Testis (tissue), 3 donors: Measurements from ENCODE around the gene CARM1. TPM values are rescaled to one million over a fixed set of nuclear protein-coding genes. Genes with fewer than 3 reads are reported as not detected.

Experiments
- DNase-seq: peaks from one replicate; pipeline ENCODE4 v3.0.0-alpha.2; 2019
- H3K27ac ChIP-seq, 2 donors: fragments of 200-600 bp; sonication (generic); one replicate each; pipeline ENCODE4 v1.5.1; 2019
- H3K27me3 ChIP-seq: fragments of 200-600 bp; sonication (generic); one replicate; pipeline ENCODE4 v1.5.1; 2019
- H3K36me3 ChIP-seq: fragments of 200-600 bp; sonication (generic); one replicate; pipeline ENCODE4 v1.5.1; 2017; ENCODE audit warnings: low read depth; ENCODE audit errors: missing control alignments
- H3K4me1 ChIP-seq: fragments of 200-600 bp; sonication (generic); one replicate; pipeline ENCODE4 v1.5.1; 2019
- H3K4me3 ChIP-seq, 2 donors: fragments of 200-600 bp; sonication (generic); one replicate each; pipeline ENCODE4 v1.5.1; 2017 to 2019
- H3K9me3 ChIP-seq: fragments of 200-600 bp; sonication (generic); one replicate; pipeline ENCODE4 v1.5.1; 2017
- POLR2A ChIP-seq: fragments of 450-650 bp; IDR thresholded peaks from one replicate; pipeline ENCODE4 v1.6.1; 2017; ENCODE audit warnings: antibody characterized with exemption, mild to moderate bottlenecking, moderate library complexity
- whole genome bisulfite sequencing, 2 donors: methylation state at CpG; one replicate each; pipeline ENCODE4 v1.1.5; 2018; 5-methylcytosine and 5-hydroxymethylcytosine counted together
- intact Hi-C: fragments of 100-400 bp; cut with DNase I; formaldehyde crosslinking; loops from one replicate; pipeline ENCODE4 v1.15.1; 2023; ENCODE audit warnings: low total_unique reads
- polyA plus RNA-seq: library from polyadenylated mRNA; stranded (reverse); fragments of 350-450 nt; fragmentation: Illumina TruSeq; extraction: RNeasy Lipid Tissue Mini Kit (QIAGEN cat#74804); gene quantifications from one replicate; pipeline ENCODE4 v1.2.3, GENCODE V29; 2014; ENCODE audit warnings: low read depth, low replicate concordance; ENCODE audit not compliant: insufficient read depth
- total RNA-seq, 2 donors: library from RNA; depleted of rRNA; stranded (reverse); fragments of >200 nt; gene quantifications; one replicate each; pipeline ENCODE4 v1.2.3, GENCODE V29; 2016
- TF ChIP-seq, protein P1 (sequence below), 3 experiments: fragments of 450-650 bp in 2 of 3; fragments of 200-600 bp in 1 of 3; sonication (generic) in 1 of 3; IDR thresholded peaks; one replicate each; pipeline ENCODE4 v1.5.1; 2016 to 2019; ENCODE audit warnings: antibody characterized with exemption in 3 of 3, mild to moderate bottlenecking in 2 of 3, moderate library complexity in 1 of 3

Gene CARM1
- total and polyA plus RNA-seq, 3 donors from 2014 or later, result 79.5 to 110 (median 82.4) TPM

- no peak for DNase-seq
- no peak overlapping the region for H3K27ac ChIP-seq
- WGBS, 2 donors, result 88 to 91% methylated on average over 24 to 31 of the region's 31 CpGs
These were observed 40.4 kb downstream of the CARM1 start for GRCh38 chr19:10911579-10912363.

GRCh38 chr19:10912619-10913018, 41.3 kb downstream of the CARM1 start:
- 90 to 92% methylated on average over 14 to 18 of the region's 18 CpGs for WGBS, 2 donors

More at GRCh38 chr19:10911579-10912363, 40.4 kb downstream of the CARM1 start:
- intact Hi-C loops, result no loop called here
- Histone ChIP-seq H3K4me3 (no peak overlapping the region), H3K4me1 (no peaks in the 10 kb centered on the region), H3K9me3 (no peaks in the 10 kb centered on the region), H3K36me3 (no peaks in the 10 kb centered on the region), H3K27me3 (no peaks in the 10 kb centered on the region)
- TF ChIP-seq, protein P1, sequence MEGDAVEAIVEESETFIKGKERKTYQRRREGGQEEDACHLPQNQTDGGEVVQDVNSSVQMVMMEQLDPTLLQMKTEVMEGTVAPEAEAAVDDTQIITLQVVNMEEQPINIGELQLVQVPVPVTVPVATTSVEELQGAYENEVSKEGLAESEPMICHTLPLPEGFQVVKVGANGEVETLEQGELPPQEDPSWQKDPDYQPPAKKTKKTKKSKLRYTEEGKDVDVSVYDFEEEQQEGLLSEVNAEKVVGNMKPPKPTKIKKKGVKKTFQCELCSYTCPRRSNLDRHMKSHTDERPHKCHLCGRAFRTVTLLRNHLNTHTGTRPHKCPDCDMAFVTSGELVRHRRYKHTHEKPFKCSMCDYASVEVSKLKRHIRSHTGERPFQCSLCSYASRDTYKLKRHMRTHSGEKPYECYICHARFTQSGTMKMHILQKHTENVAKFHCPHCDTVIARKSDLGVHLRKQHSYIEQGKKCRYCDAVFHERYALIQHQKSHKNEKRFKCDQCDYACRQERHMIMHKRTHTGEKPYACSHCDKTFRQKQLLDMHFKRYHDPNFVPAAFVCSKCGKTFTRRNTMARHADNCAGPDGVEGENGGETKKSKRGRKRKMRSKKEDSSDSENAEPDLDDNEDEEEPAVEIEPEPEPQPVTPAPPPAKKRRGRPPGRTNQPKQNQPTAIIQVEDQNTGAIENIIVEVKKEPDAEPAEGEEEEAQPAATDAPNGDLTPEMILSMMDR (IDR thresholded peaks at IDR 0.05), result no peak
- TF ChIP-seq POLR2A, result no peak

GRCh38 chr19:10913716-10914340, 42.5 kb downstream of the CARM1 start:
- WGBS, 2 donors, result 97 to 100% methylated on average over 4 to 24 of the region's 24 CpGs
- no peak overlapping the region for H3K27ac ChIP-seq
- H3K36me3 ChIP-seq, result no peaks in the 10 kb centered on the region
- DNase-seq, result no peak
- H3K4me1 ChIP-seq, result no peaks in the 10 kb centered on the region
- no peaks in the 10 kb centered on the region for H3K27me3 ChIP-seq
- no peak for TF ChIP-seq POLR2A
- TF ChIP-seq, protein P1 (IDR thresholded peaks at IDR 0.05), result no peak
- no peak overlapping the region for H3K4me3 ChIP-seq
- H3K9me3 ChIP-seq, result no peaks in the 10 kb centered on the region
- intact Hi-C loops, result no loop called here

More at GRCh38 chr19:10912619-10913018, 41.3 kb downstream of the CARM1 start:
- Histone ChIP-seq H3K27me3 (no peaks in the 10 kb centered on the region), H3K36me3 (no peaks in the 10 kb centered on the region), H3K4me1 (no peaks in the 10 kb centered on the region), H3K9me3 (no peaks in the 10 kb centered on the region), H3K27ac (no peak overlapping the region), H3K4me3 (no peak overlapping the region)
- no peak for DNase-seq
- intact Hi-C loops, result no loop called here
- no peak for TF ChIP-seq POLR2A
- TF ChIP-seq, protein P1 (IDR thresholded peaks at IDR 0.05), result no peak

- DNase-seq, result no peak
- Histone ChIP-seq H3K4me1 (no peaks in the 10 kb centered on the region), H3K4me3 (no peak overlapping the region), H3K9me3 (no peaks in the 10 kb centered on the region), H3K27ac (no peak overlapping the region), H3K27me3 (no peaks in the 10 kb centered on the region), H3K36me3 (no peaks in the 10 kb centered on the region)
- intact Hi-C loops, result no loop called here
- TF ChIP-seq POLR2A, result no peak
- TF ChIP-seq, protein P1 (IDR thresholded peaks at IDR 0.05), result no peak
- WGBS, 2 donors, result 73 to 77% methylated on average over 8 to 19 of the region's 19 CpGs
These were observed 44.1 kb downstream of the CARM1 start for GRCh38 chr19:10915130-10916091.
